CD4-positive, alpha-beta memory T cell (primary cell): Measurements from ENCODE around the gene ETV6. TPM values are rescaled to one million over a fixed set of nuclear protein-coding genes. Genes with fewer than 3 reads are reported as not detected.

Experiments used
- CTCF ChIA-PET: fragments of 350-600 bp; sonication (Branson Sonifier 250); formaldehyde crosslinking; loops from one replicate; lab custom pipeline; 2021; ENCODE audit warnings: inconsistent platforms; ENCODE audit not compliant: partially characterized antibody; lab: Charles Lee
- POLR2A ChIA-PET: fragments of 350-600 bp; sonication (Branson Sonifier 250); formaldehyde crosslinking; loops from one replicate; lab custom pipeline; 2021; ENCODE audit not compliant: partially characterized antibody; lab: Charles Lee
- DNase-seq, 5 donors: peaks; one replicate each; pipeline versions ENCODE4 v3.0.0 to v3.0.0-alpha.2; 2020 to 2022; ENCODE audit warnings: mixed read lengths in 1 of 5
- H3K27ac ChIP-seq: one replicate; pipeline ENCODE4 v1.7.0; 2013; ENCODE audit warnings: low read depth, low read length
- H3K27me3 ChIP-seq: 2 replicates; pipeline ENCODE4 v1.7.0; 2013; ENCODE audit warnings: mild to moderate bottlenecking, low read length, moderate library complexity; ENCODE audit not compliant: insufficient read depth
- H3K36me3 ChIP-seq: 2 replicates; pipeline ENCODE4 v1.7.0; 2013; ENCODE audit warnings: mild to moderate bottlenecking, low read length, moderate library complexity; ENCODE audit not compliant: insufficient read depth
- H3K4me1 ChIP-seq: 2 replicates; pipeline ENCODE4 v1.7.0; 2013; ENCODE audit warnings: mild to moderate bottlenecking, low read length, moderate library complexity; ENCODE audit not compliant: insufficient read depth
- H3K4me3 ChIP-seq, 2 donors: one replicate each; pipeline ENCODE4 v1.7.0; 2013; ENCODE audit warnings: low read length in 2 of 2, mild to moderate bottlenecking in 1 of 2
- H3K9me3 ChIP-seq, 2 donors: one replicate each; pipeline ENCODE4 v1.7.0; 2013; ENCODE audit warnings: low read length in 2 of 2, control low read depth in 1 of 2; ENCODE audit not compliant: control insufficient read depth in 1 of 2
- H3K27ac Mint-ChIP-seq, 7 donors: one replicate each; pipeline ENCODE4 v1.8.0; 2020 to 2021; ENCODE audit warnings: mixed read lengths in 7 of 7, mild to moderate bottlenecking in 6 of 7, inconsistent platforms in 3 of 7, moderate library complexity in 3 of 7
- H3K27me3 Mint-ChIP-seq, 2 donors: one replicate each; pipeline ENCODE4 v1.8.0; 2020 to 2021; ENCODE audit warnings: mixed read lengths in 2 of 2
- H3K36me3 Mint-ChIP-seq, 2 donors: one replicate each; pipeline ENCODE4 v1.8.0; 2020 to 2021; ENCODE audit warnings: mixed read lengths in 2 of 2, inconsistent platforms in 1 of 2, mild to moderate bottlenecking in 1 of 2
- H3K4me1 Mint-ChIP-seq, 4 donors: one replicate each; pipeline ENCODE4 v1.8.0; 2020 to 2021; ENCODE audit warnings: mixed read lengths in 4 of 4, mild to moderate bottlenecking in 1 of 4
- H3K4me3 Mint-ChIP-seq, 8 donors: one replicate each; pipeline ENCODE4 v1.8.0; 2020 to 2021; ENCODE audit warnings: mixed read lengths in 8 of 8, mild to moderate bottlenecking in 7 of 8, moderate library complexity in 6 of 8, inconsistent platforms in 3 of 8
- H3K9me3 Mint-ChIP-seq, 8 donors: one replicate each; pipeline ENCODE4 v1.8.0; 2020 to 2021; ENCODE audit warnings: mixed read lengths in 8 of 8, mild to moderate bottlenecking in 5 of 8, inconsistent platforms in 3 of 8, moderate library complexity in 1 of 8
- intact Hi-C: fragments of 100-400 bp; cut with micrococcal nuclease; formaldehyde crosslinking; loops from one replicate; pipeline ENCODE4 v1.15.1; 2023
- polyA plus RNA-seq, 2 donors: library from polyadenylated mRNA; unstranded; fragments of 300-500 nt; fragmentation: Illumina TruSeq; gene quantifications; one replicate each; pipeline ENCODE4 v1.2.3, GENCODE V29; 2021
- total RNA-seq, 2 experiments: library from RNA; stranded (reverse); gene quantifications; one replicate each; pipeline ENCODE4 v1.2.3, GENCODE V29; 2021

ETV6 gene
- total and polyA plus RNA-seq, 4 experiments from 2014 or later = 3.3 to 43.9 (median 25.7) TPM

GRCh38 chr12:11827091-11828061 is 177.9 kb downstream of the ETV6 start:
- intact Hi-C loops = no loop called here
- Mint-ChIP-seq H3K4me3 (peak overlapping the region in 2 of 8 donors; percentile 34 to 52), H3K9me3 (no peaks in the 10 kb centered on the region), H3K27me3 (no peaks in the 10 kb centered on the region), H3K4me1 (peaks cover 23 to 47% (median 34%) of the 10 kb centered on the region in 4 donors), H3K36me3 (peaks cover 25 to 35% of the 10 kb centered on the region in 2 donors), H3K27ac (peak overlapping the region in 5 of 7 donors; percentile 19 to 91 (median 55))
- CTCF ChIA-PET = interaction anchor here (0.7 to 1.3 kb wide), 2 partner anchors 62 to 205 kb away, joined by 3 to 5 read pairs; no protein-coding TSS in a partner anchor
- POLR2A ChIA-PET = no interaction called here
- Histone ChIP-seq H3K27me3 (no peaks in the 10 kb centered on the region), H3K9me3 (no peaks in the 10 kb centered on the region), H3K4me3 (no peak overlapping the region), H3K36me3 (peaks cover 7% of the 10 kb centered on the region), H3K27ac (no peak overlapping the region), H3K4me1 (peaks cover 31% of the 10 kb centered on the region)
- DNase-seq = peak in 1 of 5 donors; percentile 19

GRCh38 chr12:11829764-11830194 is 180.3 kb downstream of the ETV6 start:
- Histone ChIP-seq H3K4me3 (no peak overlapping the region), H3K9me3 (no peaks in the 10 kb centered on the region), H3K36me3 (peaks cover 7% of the 10 kb centered on the region), H3K4me1 (peaks cover 27% of the 10 kb centered on the region), H3K27me3 (no peaks in the 10 kb centered on the region), H3K27ac (no peak overlapping the region)
- Mint-ChIP-seq H3K27me3 (no peaks in the 10 kb centered on the region), H3K36me3 (peaks cover 24 to 30% of the 10 kb centered on the region in 2 donors), H3K9me3 (no peaks in the 10 kb centered on the region), H3K27ac (no peak overlapping the region), H3K4me3 (no peak overlapping the region), H3K4me1 (peaks cover 23 to 47% (median 36%) of the 10 kb centered on the region in 4 donors)
- intact Hi-C loops = no loop called here
- CTCF ChIA-PET = interaction anchor here (0.6 kb wide), 1 partner anchor 135 kb away, joined by 4 read pairs; no protein-coding TSS in a partner anchor
- DNase-seq = no peak
- POLR2A ChIA-PET = no interaction called here

- Histone ChIP-seq H3K9me3 (no peaks in the 10 kb centered on the region), H3K27ac (no peak overlapping the region), H3K36me3 (peaks cover 7% of the 10 kb centered on the region), H3K27me3 (no peaks in the 10 kb centered on the region), H3K4me1 (peaks cover 25% of the 10 kb centered on the region), H3K4me3 (no peak overlapping the region)
- intact Hi-C loops = no loop called here
- CTCF ChIA-PET = no interaction called here
- no peaks in the 10 kb centered on the region for H3K9me3 Mint-ChIP-seq
- H3K27ac Mint-ChIP-seq = no peak overlapping the region
- no peaks in the 10 kb centered on the region for H3K27me3 Mint-ChIP-seq
- H3K36me3 Mint-ChIP-seq = peaks cover 19 to 24% of the 10 kb centered on the region in 2 donors
- peaks cover 21 to 47% (median 36%) of the 10 kb centered on the region in 4 donors for H3K4me1 Mint-ChIP-seq
- no peak for DNase-seq
- no peak overlapping the region for H3K4me3 Mint-ChIP-seq
- POLR2A ChIA-PET = interaction anchor here (1.5 kb wide), 1 partner anchor 18 kb away, joined by 3 read pairs; no protein-coding TSS in a partner anchor
Observed at GRCh38 chr12:11830307-11830801, 180.9 kb downstream of the ETV6 start.

- Mint-ChIP-seq H3K27ac (peak overlapping the region in 1 of 7 donors; percentile 39), H3K27me3 (no peaks in the 10 kb centered on the region), H3K4me1 (peaks cover 28 to 51% (median 40%) of the 10 kb centered on the region in 4 donors), H3K36me3 (peaks cover 13% of the 10 kb centered on the region in 2 donors), H3K9me3 (no peaks in the 10 kb centered on the region), H3K4me3 (no peak overlapping the region)
- Histone ChIP-seq H3K9me3 (no peaks in the 10 kb centered on the region), H3K27me3 (no peaks in the 10 kb centered on the region), H3K27ac (no peak overlapping the region), H3K4me3 (no peak overlapping the region), H3K36me3 (peaks cover 7% of the 10 kb centered on the region), H3K4me1 (peaks cover 39% of the 10 kb centered on the region)
- DNase-seq = no peak
- intact Hi-C loops = no loop called here
- POLR2A ChIA-PET = interaction anchor here (1.5 kb wide), 1 partner anchor 20 kb away, joined by 3 read pairs; no protein-coding TSS in a partner anchor
- CTCF ChIA-PET = interaction anchor here (1.1 kb wide), 1 partner anchor 251 kb away, joined by 5 read pairs; no protein-coding TSS in a partner anchor
Observed at GRCh38 chr12:11832093-11832492, 182.6 kb downstream of the ETV6 start.

GRCh38 chr12:11833174-11833895 is 183.9 kb downstream of the ETV6 start:
- Histone ChIP-seq H3K27me3 (no peaks in the 10 kb centered on the region), H3K4me3 (no peak overlapping the region), H3K36me3 (peaks cover 7% of the 10 kb centered on the region), H3K4me1 (peaks cover 36% of the 10 kb centered on the region), H3K9me3 (no peaks in the 10 kb centered on the region), H3K27ac (no peak overlapping the region)
- Mint-ChIP-seq H3K4me3 (no peak overlapping the region), H3K9me3 (no peaks in the 10 kb centered on the region), H3K27me3 (no peaks in the 10 kb centered on the region), H3K4me1 (peaks cover 28 to 52% (median 40%) of the 10 kb centered on the region in 4 donors), H3K36me3 (peaks cover 13 to 16% of the 10 kb centered on the region in 2 donors), H3K27ac (peak overlapping the region in 2 of 7 donors; percentile 2 to 83)
- intact Hi-C loops = no loop called here
- DNase-seq = no peak
- CTCF ChIA-PET = interaction anchor here (1.9 kb wide), 1 partner anchor 200 kb away, joined by 9 read pairs; no protein-coding TSS in a partner anchor
- POLR2A ChIA-PET = no interaction called here

GRCh38 chr12:11834104-11834812 is 184.8 kb downstream of the ETV6 start:
- no peaks in the 10 kb centered on the region for H3K9me3 ChIP-seq
- intact Hi-C loops = no loop called here
- peaks cover 36% of the 10 kb centered on the region for H3K4me1 ChIP-seq
- no peak overlapping the region for H3K4me3 ChIP-seq
- H3K36me3 ChIP-seq = peaks cover 5% of the 10 kb centered on the region
- Mint-ChIP-seq H3K4me3 (no peak overlapping the region), H3K27me3 (no peaks in the 10 kb centered on the region), H3K27ac (peak overlapping the region in 2 of 7 donors; percentile 44 to 83), H3K4me1 (peaks cover 31 to 54% (median 42%) of the 10 kb centered on the region in 4 donors), H3K9me3 (no peaks in the 10 kb centered on the region), H3K36me3 (peaks cover 19 to 22% of the 10 kb centered on the region in 2 donors)
- ChIA-PET POLR2A (no interaction called here), CTCF (interaction anchor here (1.9 kb wide), 1 partner anchor 199 kb away, joined by 9 read pairs; no protein-coding TSS in a partner anchor)
- no peak for DNase-seq
- no peaks in the 10 kb centered on the region for H3K27me3 ChIP-seq
- H3K27ac ChIP-seq = no peak overlapping the region
